ENCODE data around the gene AMMECR1.

AMMECR1 gene

GRCh38 chrX:110194977-110195376, 122.9 kb downstream of the AMMECR1 start:
- peaks cover 3 to 5% of the 10 kb centered on the region in 2 donors for H3K36me3 ChIP-seq (ENCODE audit: control insufficient read depth in 1 of 2, insufficient read depth in 2 of 2, low read length in 2 of 2)
- no peaks in the 10 kb centered on the region for H3K27me3 ChIP-seq (ENCODE audit: control insufficient read depth in 1 of 2, insufficient read depth in 2 of 2, low read length in 2 of 2)
- no peak overlapping the region for H3K27ac ChIP-seq (ENCODE audit: low read depth, low read length)
- no peak overlapping the region for H3K9ac ChIP-seq (ENCODE audit: low read depth in 1 of 2, low read length in 2 of 2)
- no peak overlapping the region for H3K4me3 ChIP-seq (ENCODE audit: low read depth in 1 of 2, low read length in 2 of 2)
- H3K9me3 ChIP-seq (ENCODE audit: control insufficient read depth in 1 of 2, low read length in 2 of 2): no peaks in the 10 kb centered on the region
- no peaks in the 10 kb centered on the region for H3K4me1 ChIP-seq (ENCODE audit: control insufficient read depth in 1 of 2, insufficient read depth in 2 of 2, low read length in 2 of 2)

- Histone ChIP-seq H3K9me3 (ENCODE audit: control insufficient read depth in 1 of 2, low read length in 2 of 2) (no peaks in the 10 kb centered on the region), H3K27me3 (ENCODE audit: control insufficient read depth in 1 of 2, insufficient read depth in 2 of 2, low read length in 2 of 2) (no peaks in the 10 kb centered on the region), H3K9ac (ENCODE audit: low read depth in 1 of 2, low read length in 2 of 2) (no peak overlapping the region), H3K4me1 (ENCODE audit: control insufficient read depth in 1 of 2, insufficient read depth in 2 of 2, low read length in 2 of 2) (no peaks in the 10 kb centered on the region), H3K27ac (ENCODE audit: low read depth, low read length) (no peak overlapping the region), H3K4me3 (ENCODE audit: low read depth in 1 of 2, low read length in 2 of 2) (no peak overlapping the region), H3K36me3 (ENCODE audit: control insufficient read depth in 1 of 2, insufficient read depth in 2 of 2, low read length in 2 of 2) (no peaks in the 10 kb centered on the region)
These were observed 125.4 kb downstream of the AMMECR1 start for GRCh38 chrX:110192516-110192915.

- H3K4me3 ChIP-seq (ENCODE audit: low read depth in 1 of 2, low read length in 2 of 2): no peak overlapping the region
- no peak overlapping the region for H3K9ac ChIP-seq (ENCODE audit: low read depth in 1 of 2, low read length in 2 of 2)
- H3K27ac ChIP-seq (ENCODE audit: low read depth, low read length): no peak overlapping the region
- H3K4me1 ChIP-seq (ENCODE audit: control insufficient read depth in 1 of 2, insufficient read depth in 2 of 2, low read length in 2 of 2): no peaks in the 10 kb centered on the region
- H3K27me3 ChIP-seq (ENCODE audit: control insufficient read depth in 1 of 2, insufficient read depth in 2 of 2, low read length in 2 of 2): no peaks in the 10 kb centered on the region
- no peaks in the 10 kb centered on the region for H3K36me3 ChIP-seq (ENCODE audit: control insufficient read depth in 1 of 2, insufficient read depth in 2 of 2, low read length in 2 of 2)
- H3K9me3 ChIP-seq (ENCODE audit: control insufficient read depth in 1 of 2, low read length in 2 of 2): no peaks in the 10 kb centered on the region
These were observed 129.0 kb downstream of the AMMECR1 start for GRCh38 chrX:110188701-110189558.

GRCh38 chrX:110183314-110183713, 134.6 kb downstream of the AMMECR1 start:
- Histone ChIP-seq H3K36me3 (ENCODE audit: control insufficient read depth in 1 of 2, insufficient read depth in 2 of 2, low read length in 2 of 2) (peaks cover 8% of the 10 kb centered on the region in 2 donors), H3K4me1 (ENCODE audit: control insufficient read depth in 1 of 2, insufficient read depth in 2 of 2, low read length in 2 of 2) (peaks cover 0 to 4% of the 10 kb centered on the region in 2 donors), H3K27ac (ENCODE audit: low read depth, low read length) (no peak overlapping the region), H3K9ac (ENCODE audit: low read depth in 1 of 2, low read length in 2 of 2) (no peak overlapping the region), H3K9me3 (ENCODE audit: control insufficient read depth in 1 of 2, low read length in 2 of 2) (no peaks in the 10 kb centered on the region), H3K4me3 (ENCODE audit: low read depth in 1 of 2, low read length in 2 of 2) (no peak overlapping the region), H3K27me3 (ENCODE audit: control insufficient read depth in 1 of 2, insufficient read depth in 2 of 2, low read length in 2 of 2) (no peaks in the 10 kb centered on the region)

- no peak overlapping the region for H3K4me3 ChIP-seq (ENCODE audit: low read depth in 1 of 2, low read length in 2 of 2)
- peaks cover 0 to 4% of the 10 kb centered on the region in 2 donors for H3K4me1 ChIP-seq (ENCODE audit: control insufficient read depth in 1 of 2, insufficient read depth in 2 of 2, low read length in 2 of 2)
- H3K36me3 ChIP-seq (ENCODE audit: control insufficient read depth in 1 of 2, insufficient read depth in 2 of 2, low read length in 2 of 2): peaks cover 8 to 11% of the 10 kb centered on the region in 2 donors
- H3K27me3 ChIP-seq (ENCODE audit: control insufficient read depth in 1 of 2, insufficient read depth in 2 of 2, low read length in 2 of 2): no peaks in the 10 kb centered on the region
- no peak overlapping the region for H3K9ac ChIP-seq (ENCODE audit: low read depth in 1 of 2, low read length in 2 of 2)
- no peaks in the 10 kb centered on the region for H3K9me3 ChIP-seq (ENCODE audit: control insufficient read depth in 1 of 2, low read length in 2 of 2)
- no peak overlapping the region for H3K27ac ChIP-seq (ENCODE audit: low read depth, low read length)
These were observed 135.0 kb downstream of the AMMECR1 start for GRCh38 chrX:110182865-110183264.

- peaks cover 10 to 12% of the 10 kb centered on the region in 2 donors for H3K36me3 ChIP-seq (ENCODE audit: control insufficient read depth in 1 of 2, insufficient read depth in 2 of 2, low read length in 2 of 2)
- H3K9me3 ChIP-seq (ENCODE audit: control insufficient read depth in 1 of 2, low read length in 2 of 2): no peaks in the 10 kb centered on the region
- H3K27ac ChIP-seq (ENCODE audit: low read depth, low read length): no peak overlapping the region
- H3K9ac ChIP-seq (ENCODE audit: low read depth in 1 of 2, low read length in 2 of 2): no peak overlapping the region
- no peaks in the 10 kb centered on the region for H3K27me3 ChIP-seq (ENCODE audit: control insufficient read depth in 1 of 2, insufficient read depth in 2 of 2, low read length in 2 of 2)
- peaks cover 0 to 4% of the 10 kb centered on the region in 2 donors for H3K4me1 ChIP-seq (ENCODE audit: control insufficient read depth in 1 of 2, insufficient read depth in 2 of 2, low read length in 2 of 2)
- no peak overlapping the region for H3K4me3 ChIP-seq (ENCODE audit: low read depth in 1 of 2, low read length in 2 of 2)
These were observed 135.5 kb downstream of the AMMECR1 start for GRCh38 chrX:110182362-110182761.

GRCh38 chrX:110181459-110182137, 136.3 kb downstream of the AMMECR1 start:
- Histone ChIP-seq H3K4me1 (ENCODE audit: control insufficient read depth in 1 of 2, insufficient read depth in 2 of 2, low read length in 2 of 2) (peaks cover 0 to 4% of the 10 kb centered on the region in 2 donors), H3K36me3 (ENCODE audit: control insufficient read depth in 1 of 2, insufficient read depth in 2 of 2, low read length in 2 of 2) (peaks cover 12% of the 10 kb centered on the region in 2 donors), H3K9me3 (ENCODE audit: control insufficient read depth in 1 of 2, low read length in 2 of 2) (no peaks in the 10 kb centered on the region), H3K27me3 (ENCODE audit: control insufficient read depth in 1 of 2, insufficient read depth in 2 of 2, low read length in 2 of 2) (no peaks in the 10 kb centered on the region), H3K4me3 (ENCODE audit: low read depth in 1 of 2, low read length in 2 of 2) (no peak overlapping the region), H3K9ac (ENCODE audit: low read depth in 1 of 2, low read length in 2 of 2) (no peak overlapping the region), H3K27ac (ENCODE audit: low read depth, low read length) (no peak overlapping the region)

GRCh38 chrX:110180928-110181310, 137.0 kb downstream of the AMMECR1 start:
- H3K4me1 ChIP-seq (ENCODE audit: control insufficient read depth in 1 of 2, insufficient read depth in 2 of 2, low read length in 2 of 2): peaks cover 0 to 4% of the 10 kb centered on the region in 2 donors
- H3K27me3 ChIP-seq (ENCODE audit: control insufficient read depth in 1 of 2, insufficient read depth in 2 of 2, low read length in 2 of 2): no peaks in the 10 kb centered on the region
- H3K36me3 ChIP-seq (ENCODE audit: control insufficient read depth in 1 of 2, insufficient read depth in 2 of 2, low read length in 2 of 2): peaks cover 12% of the 10 kb centered on the region in 2 donors
- H3K9me3 ChIP-seq (ENCODE audit: control insufficient read depth in 1 of 2, low read length in 2 of 2): no peaks in the 10 kb centered on the region
- no peak overlapping the region for H3K9ac ChIP-seq (ENCODE audit: low read depth in 1 of 2, low read length in 2 of 2)
- no peak overlapping the region for H3K4me3 ChIP-seq (ENCODE audit: low read depth in 1 of 2, low read length in 2 of 2)
- no peak overlapping the region for H3K27ac ChIP-seq (ENCODE audit: low read depth, low read length)

GRCh38 chrX:110180176-110180927, 137.5 kb downstream of the AMMECR1 start:
- H3K36me3 ChIP-seq (ENCODE audit: control insufficient read depth in 1 of 2, insufficient read depth in 2 of 2, low read length in 2 of 2): peaks cover 12 to 13% of the 10 kb centered on the region in 2 donors
- H3K4me3 ChIP-seq (ENCODE audit: low read depth in 1 of 2, low read length in 2 of 2): no peak overlapping the region
- H3K9me3 ChIP-seq (ENCODE audit: control insufficient read depth in 1 of 2, low read length in 2 of 2): no peaks in the 10 kb centered on the region
- H3K9ac ChIP-seq (ENCODE audit: low read depth in 1 of 2, low read length in 2 of 2): no peak overlapping the region
- no peaks in the 10 kb centered on the region for H3K27me3 ChIP-seq (ENCODE audit: control insufficient read depth in 1 of 2, insufficient read depth in 2 of 2, low read length in 2 of 2)
- peaks cover 0 to 4% of the 10 kb centered on the region in 2 donors for H3K4me1 ChIP-seq (ENCODE audit: control insufficient read depth in 1 of 2, insufficient read depth in 2 of 2, low read length in 2 of 2)
- no peak overlapping the region for H3K27ac ChIP-seq (ENCODE audit: low read depth, low read length)
